Activated naive CD4-positive, alpha-beta T cell treated with anti-CD3 and anti-CD28 coated beads, Interleukin-2, amount 50 U/mL, for 72 hours (primary cell): ENCODE results near the gene CCSER1. TPM values are rescaled to one million over a fixed set of nuclear protein-coding genes. Genes with fewer than 3 reads are reported as not detected.
"Not testable (repeated sequence)": the region's sequence is repeated elsewhere in the genome, so short reads cannot be mapped to it uniquely, and the experiment has no call there.

ENCODE experiments used
- ATAC-seq, 2 donors: fragments of 150-1000 bp; cut with Tn5 transposase; 2 replicates each; pipeline ENCODE4 v1.10.0; 2021; ENCODE audit warnings: mild to moderate bottlenecking in 2 of 2, moderate library complexity in 2 of 2
- DNase-seq, 2 donors: peaks; one replicate each; pipeline ENCODE4 v3.0.0; 2021 to 2022; ENCODE audit warnings: low spot score in 2 of 2
- H3K27ac Mint-ChIP-seq, 2 donors: one replicate each; pipeline ENCODE4 v1.8.0; 2022; ENCODE audit warnings: mild to moderate bottlenecking in 2 of 2, mixed read lengths in 2 of 2
- H3K36me3 Mint-ChIP-seq, 2 donors: one replicate each; pipeline ENCODE4 v1.8.0; 2022; ENCODE audit warnings: mixed read lengths in 2 of 2
- H3K9me3 Mint-ChIP-seq, 2 donors: one replicate each; pipeline ENCODE4 v1.8.0; 2022; ENCODE audit warnings: mixed read lengths in 2 of 2
- total RNA-seq, 2 donors: library from RNA; stranded (reverse); gene quantifications; one replicate each; pipeline ENCODE4 v1.2.3, GENCODE V29; 2022

Gene CCSER1
- total RNA-seq, 2 donors from 2014 or later = 0.23 TPM; not detected in 1

DNA sequence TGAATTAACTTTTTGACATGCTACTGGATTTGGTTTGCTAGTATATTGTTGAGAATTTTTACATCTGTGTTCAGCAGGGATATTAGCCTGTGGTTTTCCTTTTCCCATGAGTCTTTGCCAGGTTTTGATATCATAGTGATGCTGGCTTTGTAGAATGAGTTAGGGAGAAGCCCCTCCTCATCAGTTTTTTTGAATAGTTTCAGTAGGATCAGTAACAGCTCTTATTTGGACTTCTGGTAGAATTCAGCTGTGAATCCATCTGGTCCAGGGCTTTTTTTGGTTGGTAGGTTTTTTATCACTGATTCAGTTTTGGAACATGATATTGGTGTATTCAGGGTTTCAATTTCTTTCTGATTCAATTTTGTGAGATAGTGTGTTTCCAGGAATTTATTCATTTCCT, 1386.1 kb downstream of the CCSER1 start:
- H3K9me3 Mint-ChIP-seq = peaks cover 34 to 41% of the 10 kb centered on the region in 2 donors
- no peak overlapping the region for H3K27ac Mint-ChIP-seq
- ATAC-seq = no peak
- peaks cover 0 to 7% of the 10 kb centered on the region in 2 donors for H3K36me3 Mint-ChIP-seq
- DNase-seq = no peak

DNA sequence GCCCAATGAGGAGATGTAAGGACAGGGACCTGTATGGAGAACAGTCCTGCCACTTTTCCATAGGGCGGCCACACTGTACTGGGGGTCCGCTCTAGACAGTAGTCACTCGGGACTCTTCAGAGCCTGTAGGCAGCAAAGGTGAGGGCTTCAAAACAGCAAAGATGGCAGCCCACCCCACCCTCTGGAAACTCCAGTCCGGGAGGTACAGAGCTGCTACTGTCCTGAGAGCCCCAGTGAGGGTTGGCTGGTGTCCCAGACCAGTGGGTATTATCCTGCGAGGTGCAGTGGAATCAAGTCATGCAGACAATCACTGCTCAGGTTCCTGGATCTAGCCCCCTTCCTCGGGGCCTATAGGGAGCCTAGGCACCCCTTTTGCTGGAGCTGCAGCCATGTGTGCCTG, 1392.0 kb downstream of the CCSER1 start:
- peaks cover 0 to 20% of the 10 kb centered on the region in 2 donors for H3K36me3 Mint-ChIP-seq
- no peak overlapping the region for H3K27ac Mint-ChIP-seq
- no peak for DNase-seq
- H3K9me3 Mint-ChIP-seq = peaks cover 26 to 36% of the 10 kb centered on the region in 2 donors
- ATAC-seq = no peak

DNA sequence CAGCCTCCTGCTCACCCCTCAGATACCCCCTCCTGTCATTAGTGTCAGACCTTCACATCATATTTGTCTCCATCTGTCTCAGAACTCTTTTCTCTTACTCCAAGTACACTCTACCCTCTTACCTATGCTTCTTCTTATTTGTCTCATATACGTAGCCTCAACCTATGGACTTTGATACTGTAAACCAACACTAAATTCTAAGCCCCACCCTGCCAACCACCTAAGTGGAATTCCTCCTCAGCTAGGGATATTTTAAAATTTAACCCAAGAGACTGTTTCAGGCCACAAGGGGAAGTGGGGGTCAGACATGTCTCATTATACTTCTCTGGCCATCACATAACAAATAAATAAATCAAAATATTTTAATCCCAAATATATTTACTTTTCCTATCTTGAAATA, 1398.4 kb downstream of the CCSER1 start:
- H3K9me3 Mint-ChIP-seq = peaks cover 12 to 25% of the 10 kb centered on the region in 2 donors
- H3K36me3 Mint-ChIP-seq = peaks cover 0 to 18% of the 10 kb centered on the region in 2 donors
- DNase-seq (no peak), ATAC-seq (no peak)
- no peak overlapping the region for H3K27ac Mint-ChIP-seq

DNA sequence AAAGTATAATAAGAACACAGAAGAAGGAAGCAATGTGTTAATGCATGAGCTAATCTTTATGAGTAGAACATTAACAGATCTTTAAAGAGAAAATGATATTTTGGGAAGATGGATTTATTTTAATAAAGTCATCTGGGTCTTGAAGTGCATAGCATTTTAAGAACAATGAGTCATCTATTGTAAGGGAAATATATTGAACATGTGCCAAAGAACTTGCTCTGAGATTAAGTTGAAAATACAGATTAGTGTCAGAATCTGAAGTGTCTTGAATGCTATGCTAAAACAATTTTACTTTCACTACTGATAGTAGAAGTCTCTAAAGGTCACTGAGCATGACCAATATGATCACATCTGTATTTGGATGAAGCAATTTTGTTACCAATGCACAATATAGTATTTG, 1399.9 kb downstream of the CCSER1 start:
- ATAC-seq (no peak), DNase-seq (no peak)
- H3K36me3 Mint-ChIP-seq = peaks cover 0 to 18% of the 10 kb centered on the region in 2 donors
- H3K27ac Mint-ChIP-seq = no peak overlapping the region
- H3K9me3 Mint-ChIP-seq = peaks cover 12 to 21% of the 10 kb centered on the region in 2 donors

DNA sequence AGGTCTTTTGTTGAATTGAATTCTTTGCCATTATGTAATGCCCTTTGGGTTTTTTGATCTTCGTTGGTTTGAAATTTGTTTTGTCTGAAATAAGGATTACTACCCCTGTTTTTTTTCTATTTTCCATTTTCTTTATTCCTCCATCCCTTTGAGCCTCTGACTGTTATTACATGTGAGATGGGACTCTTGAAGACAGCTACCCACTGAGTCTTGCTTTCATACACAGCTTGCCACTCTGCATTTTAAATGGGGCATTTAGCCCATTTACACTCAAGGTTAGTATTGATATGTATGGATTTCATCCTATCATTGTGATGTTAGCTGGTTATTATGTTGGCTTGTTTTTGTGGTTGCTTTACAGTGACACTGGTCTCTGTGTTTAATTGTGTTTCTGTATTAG, 1440.4 kb downstream of the CCSER1 start:
- no peak overlapping the region for H3K27ac Mint-ChIP-seq
- H3K36me3 Mint-ChIP-seq = peaks cover 6% of the 10 kb centered on the region in 2 donors
- DNase-seq (no peak), ATAC-seq (no peak)
- H3K9me3 Mint-ChIP-seq = peaks cover 39 to 42% of the 10 kb centered on the region in 2 donors

DNA sequence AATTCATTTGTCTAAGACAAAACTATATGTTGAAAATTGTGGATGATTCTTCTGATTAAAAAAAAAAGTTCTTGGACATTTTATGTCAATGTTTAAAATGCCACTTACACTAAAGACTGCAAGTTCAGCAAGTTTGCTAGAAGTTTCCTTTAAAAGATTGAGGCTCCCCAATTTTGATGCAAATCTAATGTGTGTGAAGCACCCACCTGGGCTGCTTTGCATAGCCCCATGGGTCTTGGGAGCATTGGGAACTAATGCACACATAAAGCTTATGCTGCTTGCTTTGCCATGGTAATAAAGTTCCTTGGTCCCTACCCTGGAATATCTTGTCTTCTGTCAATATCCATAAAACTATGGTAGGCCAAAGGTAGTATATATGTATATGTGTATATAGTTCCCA, 1450.7 kb downstream of the CCSER1 start:
- Mint-ChIP-seq H3K9me3 (peaks cover 0 to 3% of the 10 kb centered on the region in 2 donors), H3K27ac (no peak overlapping the region), H3K36me3 (no peaks in the 10 kb centered on the region)
- no peak for DNase-seq
- no peak for ATAC-seq

DNA sequence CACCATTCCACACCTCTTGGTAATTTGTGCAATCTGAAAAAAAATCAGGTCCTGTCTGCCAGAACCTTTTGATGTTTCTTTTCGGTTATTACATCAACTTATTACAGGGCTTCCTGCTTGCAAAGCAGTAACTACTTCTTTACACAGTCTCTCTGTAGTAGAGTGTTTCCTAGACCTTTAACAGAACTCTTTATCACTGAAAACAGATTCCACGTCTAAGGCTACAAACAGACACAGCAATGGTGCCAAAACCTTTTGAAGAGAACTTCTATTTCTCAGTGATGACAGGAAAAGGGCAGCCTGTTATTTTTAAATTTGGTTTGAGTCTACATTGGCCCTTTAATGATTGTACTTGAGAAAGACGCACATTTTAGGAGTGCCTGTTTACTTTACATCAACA, 1463.1 kb downstream of the CCSER1 start:
- no peaks in the 10 kb centered on the region for H3K36me3 Mint-ChIP-seq
- no peak overlapping the region for H3K27ac Mint-ChIP-seq
- no peak for DNase-seq
- H3K9me3 Mint-ChIP-seq = peaks cover 0 to 16% of the 10 kb centered on the region in 2 donors
- no peak for ATAC-seq

DNA sequence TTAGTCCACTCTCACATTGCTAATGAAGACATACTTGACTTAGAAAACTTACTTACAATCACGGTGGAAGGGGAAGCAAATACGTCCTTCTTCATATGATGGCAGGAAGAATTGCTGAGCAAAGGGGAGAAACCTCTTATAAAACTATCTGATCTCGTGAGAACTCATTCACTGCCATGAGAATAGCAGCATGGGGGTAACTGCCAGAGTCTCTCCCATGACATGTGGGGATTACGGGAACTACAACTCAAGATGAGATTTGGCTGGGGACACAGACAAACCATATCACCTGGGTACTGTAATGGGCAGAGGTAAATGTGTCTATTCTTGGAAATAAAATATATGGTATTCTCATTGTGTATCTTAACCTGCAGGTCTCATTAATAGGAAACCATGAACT, 1464.9 kb downstream of the CCSER1 start:
- DNase-seq (no peak), ATAC-seq (no peak)
- H3K36me3 Mint-ChIP-seq = no peaks in the 10 kb centered on the region
- H3K9me3 Mint-ChIP-seq = peaks cover 0 to 6% of the 10 kb centered on the region in 2 donors
- H3K27ac Mint-ChIP-seq = no peak overlapping the region

DNA sequence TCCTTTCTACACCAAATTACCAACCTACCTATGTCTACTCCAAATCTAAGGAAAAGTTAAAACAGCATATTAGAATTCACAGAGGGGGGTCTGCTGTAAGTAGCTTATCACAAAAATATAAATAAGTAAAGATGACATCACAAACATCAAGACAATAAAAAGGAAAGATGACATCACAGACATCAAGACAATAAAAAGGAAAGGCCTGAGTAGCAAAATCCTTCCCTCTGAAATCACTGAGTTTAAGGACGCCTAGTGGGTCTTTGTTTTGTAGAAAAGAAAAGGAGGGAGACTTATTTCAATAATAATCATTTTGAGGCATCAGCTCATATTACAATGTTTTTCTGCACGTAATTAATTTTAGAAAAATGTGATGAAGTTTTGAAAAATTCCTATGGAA, 1469.5 kb downstream of the CCSER1 start:
- ATAC-seq (no peak), DNase-seq (no peak)
- Mint-ChIP-seq H3K9me3 (peaks cover 0 to 5% of the 10 kb centered on the region in 2 donors), H3K27ac (no peak overlapping the region), H3K36me3 (no peaks in the 10 kb centered on the region)

DNA sequence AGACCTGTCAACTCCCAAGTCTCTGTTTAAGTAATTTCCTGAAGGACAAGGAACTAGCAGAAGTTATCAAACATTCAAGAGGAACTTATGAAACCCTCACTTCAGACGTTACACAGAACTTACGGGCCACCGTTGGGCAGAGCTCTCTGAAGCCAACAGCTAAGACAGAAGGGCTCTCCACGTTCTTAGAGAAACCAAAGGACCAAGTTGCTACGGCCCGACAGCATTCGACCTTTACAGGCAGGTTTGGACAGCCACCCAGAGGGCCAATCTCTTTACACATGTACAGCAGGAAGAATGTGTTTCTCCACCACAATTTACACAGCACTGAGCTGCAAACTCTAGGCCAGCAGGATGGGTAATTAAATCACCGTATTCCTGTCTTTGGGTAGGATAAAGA, 1471.5 kb downstream of the CCSER1 start:
- no peak for DNase-seq
- Mint-ChIP-seq H3K27ac (no peak overlapping the region), H3K36me3 (no peaks in the 10 kb centered on the region), H3K9me3 (no peaks in the 10 kb centered on the region)
- no peak for ATAC-seq

DNA sequence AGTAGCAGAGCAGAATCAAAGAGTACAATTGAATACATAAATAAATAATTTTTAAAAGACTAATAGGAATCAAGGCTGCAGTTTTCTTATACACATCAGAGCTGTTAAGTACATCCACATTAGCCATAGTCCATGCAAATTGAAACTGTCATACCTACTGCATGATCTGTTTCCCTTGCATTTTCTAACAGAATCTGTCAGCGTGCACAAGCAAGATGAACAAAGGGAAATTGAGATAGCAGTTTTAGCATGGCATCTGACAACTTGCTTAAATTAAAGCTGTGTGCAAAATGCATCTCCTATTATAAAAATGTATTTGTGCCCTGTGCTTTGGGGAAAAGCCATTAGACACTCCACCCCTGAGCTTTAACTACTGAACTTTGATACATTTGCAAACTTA, 1473.1 kb downstream of the CCSER1 start:
- DNase-seq (no peak), ATAC-seq (no peak)
- Mint-ChIP-seq H3K36me3 (no peaks in the 10 kb centered on the region), H3K9me3 (no peaks in the 10 kb centered on the region), H3K27ac (no peak overlapping the region)

DNA sequence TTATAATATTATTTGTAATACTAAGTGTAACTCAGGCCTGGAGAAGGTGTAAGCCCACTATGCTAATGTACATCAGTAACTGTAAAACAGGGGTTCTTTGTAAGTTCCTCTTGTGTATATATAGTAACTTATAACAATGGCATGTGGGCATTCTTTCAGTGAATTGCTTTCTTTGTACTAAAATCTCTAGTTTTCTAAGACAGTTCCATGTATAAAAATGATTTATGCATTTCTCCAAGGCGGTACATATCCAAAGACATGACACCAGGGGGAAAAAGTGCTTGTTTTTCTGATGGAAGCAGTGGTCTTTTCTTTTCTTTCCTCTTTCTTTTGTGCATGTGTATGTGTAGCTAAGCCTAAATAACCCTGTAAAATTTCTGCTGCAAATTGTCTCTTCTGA, 1474.2 kb downstream of the CCSER1 start:
- Mint-ChIP-seq H3K36me3 (no peaks in the 10 kb centered on the region), H3K27ac (no peak overlapping the region), H3K9me3 (no peaks in the 10 kb centered on the region)
- ATAC-seq = no peak
- no peak for DNase-seq

DNA sequence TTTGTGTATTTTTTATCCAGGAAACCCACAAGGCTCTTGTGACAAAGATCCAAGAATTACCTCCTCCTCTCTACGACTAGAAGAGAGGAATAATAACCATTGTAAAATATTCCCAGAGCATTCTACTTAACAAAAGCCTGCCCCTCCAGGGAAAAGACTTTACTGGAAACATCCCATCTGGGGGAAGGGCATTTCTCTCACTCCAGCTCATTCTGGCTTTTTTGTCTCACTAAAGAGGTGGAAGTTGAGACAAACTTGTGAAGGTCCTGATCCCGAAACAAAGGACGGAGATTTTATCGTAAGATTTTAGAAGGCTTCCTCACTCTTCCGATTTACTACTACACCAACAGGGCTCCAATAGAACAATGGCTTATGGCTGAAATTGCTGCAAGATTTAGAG, 1484.6 kb downstream of the CCSER1 start:
- Mint-ChIP-seq H3K36me3 (no peaks in the 10 kb centered on the region), H3K27ac (no peak overlapping the region), H3K9me3 (peaks cover 19 to 29% of the 10 kb centered on the region in 2 donors)
- ATAC-seq = no peak
- no peak for DNase-seq

DNA sequence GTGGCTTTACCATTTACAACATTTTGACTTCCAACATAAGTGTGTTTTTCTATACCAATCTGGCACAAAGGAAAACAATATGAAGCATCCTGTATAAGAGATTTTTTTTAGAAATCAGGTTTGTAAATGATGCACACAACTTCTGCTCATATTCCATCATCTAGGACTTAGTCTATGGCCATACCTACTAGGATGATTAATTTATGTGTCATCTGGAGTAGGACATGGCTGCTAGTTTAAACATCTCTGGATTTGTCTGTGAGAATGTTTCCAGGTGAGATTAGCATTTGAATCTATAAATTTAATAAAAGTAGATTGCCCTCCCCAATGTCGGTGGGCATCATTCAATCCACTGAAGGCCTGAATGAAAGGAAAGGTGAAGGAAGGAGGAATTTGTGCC, 1493.8 kb downstream of the CCSER1 start:
- DNase-seq (no peak), ATAC-seq (no peak)
- H3K9me3 Mint-ChIP-seq = peaks cover 20 to 44% of the 10 kb centered on the region in 2 donors
- H3K27ac Mint-ChIP-seq = no peak overlapping the region
- H3K36me3 Mint-ChIP-seq = peaks cover 5 to 9% of the 10 kb centered on the region in 2 donors

DNA sequence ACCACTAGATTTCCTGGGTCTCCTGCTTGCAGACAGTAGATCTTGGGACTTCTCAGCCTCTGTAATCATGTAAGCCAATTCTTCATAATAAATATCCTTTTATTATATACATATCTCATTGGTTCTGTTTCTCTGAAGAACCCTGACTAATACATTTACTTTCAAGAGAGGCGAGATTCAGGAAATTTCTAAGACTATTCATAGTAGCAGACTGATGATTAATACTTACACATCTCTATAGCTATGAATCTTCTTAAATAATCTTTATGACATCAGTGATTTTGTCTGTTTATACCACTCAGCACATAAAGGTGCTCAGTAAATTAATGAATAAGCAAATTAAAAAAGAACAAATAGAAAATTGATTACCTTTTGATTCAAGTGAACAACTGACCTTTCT, 1494.3 kb downstream of the CCSER1 start:
- DNase-seq (no peak), ATAC-seq (no peak)
- Mint-ChIP-seq H3K27ac (no peak overlapping the region), H3K9me3 (peaks cover 16 to 40% of the 10 kb centered on the region in 2 donors), H3K36me3 (peaks cover 5 to 9% of the 10 kb centered on the region in 2 donors)

DNA sequence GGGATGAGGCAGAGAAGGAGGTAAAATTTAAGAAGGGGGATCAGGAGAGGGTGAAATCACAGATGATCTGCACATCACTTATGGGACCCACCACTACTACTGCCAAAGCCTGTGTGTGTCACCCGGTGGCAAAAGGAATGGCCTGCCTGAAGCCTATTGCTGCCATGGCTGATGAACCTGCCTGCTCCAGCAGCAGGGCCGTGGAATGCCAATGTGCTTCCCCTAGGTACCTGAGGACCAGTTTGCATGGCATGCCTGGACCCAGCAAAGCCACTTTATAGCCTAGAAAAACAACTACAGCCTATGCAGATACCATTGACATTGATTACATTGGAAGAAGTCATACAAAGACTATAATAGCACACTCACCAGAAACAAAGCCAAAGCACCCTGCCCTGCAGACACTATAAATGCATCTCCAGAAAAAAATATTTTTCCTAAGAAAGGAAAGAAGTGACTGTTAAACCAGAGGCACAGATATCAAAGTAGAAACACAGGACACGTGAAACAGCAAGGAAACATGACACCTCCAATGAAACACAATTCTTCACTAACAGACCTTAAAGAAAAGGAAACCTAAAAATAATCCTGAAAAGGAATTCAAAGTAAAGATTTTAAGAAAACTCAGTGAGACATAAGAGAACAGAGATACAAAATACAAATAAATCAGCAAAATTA, 1495.9 kb downstream of the CCSER1 start:
- Mint-ChIP-seq H3K36me3 (peaks cover 5 to 9% of the 10 kb centered on the region in 2 donors), H3K9me3 (peaks cover 24 to 48% of the 10 kb centered on the region in 2 donors), H3K27ac (no peak overlapping the region)
- DNase-seq (no peak), ATAC-seq (no peak)

DNA sequence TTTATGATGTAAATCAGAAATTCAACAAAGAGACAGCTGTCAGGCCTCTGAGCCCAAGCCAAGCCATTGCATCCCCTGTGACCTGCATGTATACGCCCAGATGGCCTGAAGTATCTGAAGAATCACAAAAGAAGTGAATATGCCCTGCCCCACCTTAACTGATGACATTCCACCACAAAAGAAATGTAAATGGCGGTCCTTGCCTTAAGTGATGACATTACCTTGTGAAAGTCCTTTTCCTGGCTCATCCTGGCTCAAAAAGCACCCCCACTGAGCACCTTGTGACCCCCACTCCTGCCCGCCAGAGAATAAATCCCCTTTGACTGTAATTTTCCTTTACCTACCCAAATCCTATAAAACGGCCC, 1496.4 kb downstream of the CCSER1 start:
- not testable (repeated sequence) for ATAC-seq, H3K27ac Mint-ChIP-seq, DNase-seq, H3K36me3 Mint-ChIP-seq
- H3K9me3 Mint-ChIP-seq = peaks cover 27 to 45% of the 10 kb centered on the region in 2 donors

DNA sequence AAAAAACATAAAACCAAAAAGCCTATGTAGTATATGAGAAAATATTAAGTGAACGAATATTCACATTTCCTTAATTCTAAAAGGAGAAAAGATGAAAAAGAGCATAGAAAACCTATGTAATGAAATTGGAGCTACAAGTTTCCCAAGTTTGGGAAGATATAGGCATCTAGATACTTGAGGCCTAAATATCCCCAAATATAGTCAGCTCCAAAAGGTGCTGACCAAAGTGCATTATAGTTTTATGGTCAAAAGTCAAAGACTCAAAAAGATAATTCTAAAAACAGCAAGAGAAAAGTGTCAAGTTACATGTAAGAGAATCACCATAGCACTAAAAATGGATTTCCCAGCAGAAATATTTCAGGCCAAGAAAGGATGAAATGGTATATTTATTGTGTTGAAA, 1502.9 kb downstream of the CCSER1 start:
- ATAC-seq (no peak), DNase-seq (no peak)
- Mint-ChIP-seq H3K27ac (no peak overlapping the region), H3K9me3 (peaks cover 31 to 41% of the 10 kb centered on the region in 2 donors), H3K36me3 (peaks cover 5 to 11% of the 10 kb centered on the region in 2 donors)
